ENCODE data around the gene DYSF.

The DYSF gene

DNA sequence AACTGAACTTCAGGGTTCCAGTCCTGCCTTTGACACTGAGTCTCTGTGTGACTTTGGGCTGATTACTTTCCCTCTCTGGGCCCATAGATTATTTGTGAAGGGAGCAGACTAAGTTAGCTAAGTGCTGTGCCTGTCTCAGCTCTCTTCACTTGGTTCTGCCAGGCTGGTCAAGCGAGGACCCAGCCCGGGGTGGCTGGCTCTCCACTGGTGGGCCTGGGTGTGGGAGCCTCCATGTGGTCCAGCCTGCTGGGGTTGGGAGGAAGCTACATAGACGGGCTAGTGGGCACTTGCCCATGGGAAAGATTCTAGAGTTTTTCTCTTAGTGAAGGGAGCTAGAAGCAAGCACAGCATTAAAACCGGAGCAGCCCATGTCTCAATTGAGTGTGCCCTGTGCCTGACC, 59.0 kb downstream of the DYSF start:
- DNase-seq (ENCODE audit: low spot score) = no peak
- in situ Hi-C loops (cut with MboI; ENCODE audit: low sequenced_read_pairs, unreplicated experiment) = loop anchor here (5.0 to 25.0 kb wide), 2 partner anchors 210 to 475 kb away; no protein-coding TSS in a partner anchor
- TF ChIP-seq, protein P1, sequence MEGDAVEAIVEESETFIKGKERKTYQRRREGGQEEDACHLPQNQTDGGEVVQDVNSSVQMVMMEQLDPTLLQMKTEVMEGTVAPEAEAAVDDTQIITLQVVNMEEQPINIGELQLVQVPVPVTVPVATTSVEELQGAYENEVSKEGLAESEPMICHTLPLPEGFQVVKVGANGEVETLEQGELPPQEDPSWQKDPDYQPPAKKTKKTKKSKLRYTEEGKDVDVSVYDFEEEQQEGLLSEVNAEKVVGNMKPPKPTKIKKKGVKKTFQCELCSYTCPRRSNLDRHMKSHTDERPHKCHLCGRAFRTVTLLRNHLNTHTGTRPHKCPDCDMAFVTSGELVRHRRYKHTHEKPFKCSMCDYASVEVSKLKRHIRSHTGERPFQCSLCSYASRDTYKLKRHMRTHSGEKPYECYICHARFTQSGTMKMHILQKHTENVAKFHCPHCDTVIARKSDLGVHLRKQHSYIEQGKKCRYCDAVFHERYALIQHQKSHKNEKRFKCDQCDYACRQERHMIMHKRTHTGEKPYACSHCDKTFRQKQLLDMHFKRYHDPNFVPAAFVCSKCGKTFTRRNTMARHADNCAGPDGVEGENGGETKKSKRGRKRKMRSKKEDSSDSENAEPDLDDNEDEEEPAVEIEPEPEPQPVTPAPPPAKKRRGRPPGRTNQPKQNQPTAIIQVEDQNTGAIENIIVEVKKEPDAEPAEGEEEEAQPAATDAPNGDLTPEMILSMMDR (IDR thresholded peaks at IDR 0.05; ENCODE audit: borderline replicate concordance, control extremely low read depth, extremely low read depth, insufficient read depth, missing control alignments) = no peak

DNA sequence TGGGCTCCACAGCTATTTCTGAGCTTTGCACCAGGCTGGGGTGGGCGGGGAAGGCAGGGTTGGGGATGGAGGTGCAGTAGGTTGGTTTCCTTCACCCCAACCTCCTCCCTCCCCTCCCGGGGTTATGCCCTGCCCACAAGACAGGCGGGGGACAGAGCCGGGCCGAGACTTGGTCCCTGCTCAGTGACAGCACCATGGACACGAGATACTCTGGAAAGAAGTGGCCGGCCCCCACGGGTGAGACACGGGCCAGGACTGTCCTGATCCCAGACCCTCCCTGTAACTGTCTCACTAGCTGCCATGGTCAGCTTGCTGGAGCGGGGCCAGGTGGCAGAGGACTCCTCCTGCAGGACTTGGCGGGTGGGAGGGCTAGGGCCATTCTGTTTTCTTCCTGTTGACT, 59.7 kb downstream of the DYSF start:
- in situ Hi-C loops (cut with MboI; ENCODE audit: low sequenced_read_pairs, unreplicated experiment) = loop anchor here (5.0 to 25.0 kb wide), 2 partner anchors 211 to 476 kb away; no protein-coding TSS in a partner anchor
- TF ChIP-seq, protein P1 (IDR thresholded peaks at IDR 0.05; ENCODE audit: borderline replicate concordance, control extremely low read depth, extremely low read depth, insufficient read depth, missing control alignments) = no peak
- DNase-seq (ENCODE audit: low spot score) = no peak

DNA sequence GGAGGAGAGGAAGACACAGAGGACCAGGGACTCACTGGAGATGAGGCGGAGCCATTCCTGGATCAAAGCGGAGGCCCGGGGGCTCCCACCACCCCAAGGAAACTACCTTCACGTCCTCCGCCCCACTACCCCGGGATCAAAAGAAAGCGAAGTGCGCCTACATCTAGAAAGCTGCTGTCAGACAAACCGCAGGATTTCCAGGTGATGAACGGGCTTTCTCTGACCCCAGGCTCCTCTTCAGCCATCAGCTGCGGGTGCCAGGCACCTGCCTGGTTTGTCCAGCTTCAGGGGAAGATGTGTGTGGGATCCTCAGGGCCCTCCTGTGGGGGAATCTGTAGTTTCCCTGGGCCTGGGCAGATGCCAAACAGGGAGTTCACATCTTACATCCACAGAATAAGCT, 60.4 kb downstream of the DYSF start:
- no peak for DNase-seq (ENCODE audit: low spot score)
- TF ChIP-seq, protein P1 (IDR thresholded peaks at IDR 0.05; ENCODE audit: borderline replicate concordance, control extremely low read depth, extremely low read depth, insufficient read depth, missing control alignments) = no peak
- in situ Hi-C loops (cut with MboI; ENCODE audit: low sequenced_read_pairs, unreplicated experiment) = loop anchor here (5.0 to 25.0 kb wide), 2 partner anchors 211 to 476 kb away; no protein-coding TSS in a partner anchor

DNA sequence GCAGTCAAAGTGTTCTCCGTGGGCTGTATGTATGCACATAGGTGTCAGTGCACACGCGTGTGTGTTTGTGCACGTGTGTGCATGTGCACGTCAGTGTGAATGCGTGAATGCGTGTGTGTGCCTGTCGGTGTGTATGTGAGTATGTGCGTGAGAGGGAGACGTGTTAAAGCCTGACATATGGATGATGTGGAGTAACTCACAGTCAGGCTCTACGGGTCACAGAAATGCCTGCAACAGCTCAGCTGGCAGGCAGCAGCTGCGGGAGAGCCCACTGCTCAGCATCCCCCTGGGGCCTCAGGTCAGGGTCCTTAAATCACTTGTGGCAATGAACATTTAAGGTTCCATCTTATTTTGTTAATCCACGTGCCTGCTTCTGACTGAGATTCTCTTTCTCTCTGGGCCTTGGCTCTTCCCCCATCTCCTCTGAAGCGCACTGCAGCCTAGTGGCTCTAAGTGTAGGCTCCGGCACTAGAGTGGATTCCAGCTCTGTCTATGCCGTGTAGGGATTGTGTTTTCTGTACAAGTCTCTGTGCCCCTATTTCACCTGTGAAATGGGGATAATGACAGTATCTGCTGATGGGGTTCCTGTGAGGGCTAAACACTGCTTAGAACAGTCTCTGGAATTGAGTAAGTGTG, 63.0 kb downstream of the DYSF start:
- TF ChIP-seq, protein P1 (IDR thresholded peaks at IDR 0.05; ENCODE audit: borderline replicate concordance, control extremely low read depth, extremely low read depth, insufficient read depth, missing control alignments) = no peak
- no peak for DNase-seq (ENCODE audit: low spot score)
- in situ Hi-C loops (cut with MboI; ENCODE audit: low sequenced_read_pairs, unreplicated experiment) = loop anchor here (25.0 kb wide), 1 partner anchor 479 kb away; no protein-coding TSS in a partner anchor

DNA sequence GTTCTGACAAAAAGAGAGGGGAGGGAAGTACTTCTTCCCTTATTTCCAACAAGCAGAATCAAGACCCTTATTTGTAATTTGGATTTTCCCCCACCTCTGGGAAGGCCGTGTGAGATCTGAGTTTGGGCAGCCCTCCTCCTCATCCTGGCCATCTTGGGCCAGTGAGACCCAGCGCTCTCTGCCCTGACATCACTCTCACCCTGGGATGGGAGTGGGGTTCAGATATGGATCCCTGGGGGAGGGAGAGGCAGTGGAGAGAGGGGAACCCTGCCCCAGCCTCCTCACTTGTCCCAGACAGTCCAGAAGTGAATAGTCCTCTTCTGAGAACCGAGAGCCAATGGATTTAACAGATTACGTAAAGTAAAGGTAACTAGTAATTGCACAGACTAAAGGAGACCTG, 64.5 kb downstream of the DYSF start:
- in situ Hi-C loops (cut with MboI; ENCODE audit: low sequenced_read_pairs, unreplicated experiment) = loop anchor here (25.0 kb wide), 1 partner anchor 481 kb away; no protein-coding TSS in a partner anchor
- TF ChIP-seq, protein P1 (IDR thresholded peaks at IDR 0.05; ENCODE audit: borderline replicate concordance, control extremely low read depth, extremely low read depth, insufficient read depth, missing control alignments) = no peak
- DNase-seq (ENCODE audit: low spot score) = no peak

DNA sequence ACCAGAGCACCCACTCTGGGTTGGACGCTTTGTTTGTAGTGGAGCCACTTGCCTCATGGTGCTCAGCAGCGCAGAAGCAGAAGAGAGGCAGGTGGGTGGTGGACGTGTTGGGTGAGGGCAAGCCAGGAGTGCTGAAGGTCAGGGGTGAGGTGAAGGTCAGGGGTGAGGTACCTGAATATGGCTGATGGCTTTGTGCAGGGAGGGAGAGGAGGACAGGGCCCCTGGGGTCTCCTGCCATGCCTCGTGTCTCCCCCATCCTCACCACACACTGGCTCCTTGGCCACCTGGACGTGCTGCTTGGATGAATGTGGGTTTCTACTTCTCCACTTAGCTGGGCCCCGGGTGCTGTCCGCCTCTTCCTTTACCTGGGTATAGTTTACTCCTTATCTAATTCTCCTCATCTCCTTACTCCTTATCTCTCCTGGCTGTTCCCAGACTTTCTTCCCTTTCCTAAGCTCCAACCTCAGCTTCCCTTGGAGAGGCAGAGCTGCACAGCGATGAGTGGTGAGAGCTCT, 68.1 kb downstream of the DYSF start:
- TF ChIP-seq, protein P1 (IDR thresholded peaks at IDR 0.05; ENCODE audit: borderline replicate concordance, control extremely low read depth, extremely low read depth, insufficient read depth, missing control alignments) = no peak
- no peak for DNase-seq (ENCODE audit: low spot score)
- in situ Hi-C loops (cut with MboI; ENCODE audit: low sequenced_read_pairs, unreplicated experiment) = loop anchor here (25.0 kb wide), 1 partner anchor 484 kb away; no protein-coding TSS in a partner anchor

All from GM13976 (cell line).